HG02798 (cell line): ENCODE results near the gene ZFAND4.
"Not testable (repeated sequence)": the region's sequence is repeated elsewhere in the genome, so short reads cannot be mapped to it uniquely, and the experiment has no call there.

Experiments used
- ATAC-seq: cut with Tn5 transposase; IDR thresholded peaks from one replicate; pipeline ENCODE4 v1.9.1; 2021; ENCODE audit warnings: mild to moderate bottlenecking; ENCODE audit not compliant: unreplicated experiment, poor library complexity

ZFAND4 gene

DNA sequence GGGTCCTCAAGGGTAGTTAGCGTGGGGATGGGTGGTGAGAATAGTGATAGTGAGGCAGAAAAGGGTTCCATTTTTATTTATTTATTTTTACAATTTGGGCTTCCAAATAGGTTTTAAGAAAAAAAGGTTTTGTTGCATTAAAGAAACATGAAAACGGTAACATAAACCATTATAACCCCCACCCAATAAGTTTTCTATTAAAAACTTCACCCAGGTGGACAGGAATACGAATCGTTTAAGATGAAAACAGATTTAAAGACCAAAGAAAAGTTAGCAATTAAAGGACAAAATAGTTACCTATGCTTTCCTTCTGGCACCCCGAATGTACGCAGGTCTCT lies 78.7 kb downstream of the ZFAND4 start:
- ATAC-seq: no peak

DNA sequence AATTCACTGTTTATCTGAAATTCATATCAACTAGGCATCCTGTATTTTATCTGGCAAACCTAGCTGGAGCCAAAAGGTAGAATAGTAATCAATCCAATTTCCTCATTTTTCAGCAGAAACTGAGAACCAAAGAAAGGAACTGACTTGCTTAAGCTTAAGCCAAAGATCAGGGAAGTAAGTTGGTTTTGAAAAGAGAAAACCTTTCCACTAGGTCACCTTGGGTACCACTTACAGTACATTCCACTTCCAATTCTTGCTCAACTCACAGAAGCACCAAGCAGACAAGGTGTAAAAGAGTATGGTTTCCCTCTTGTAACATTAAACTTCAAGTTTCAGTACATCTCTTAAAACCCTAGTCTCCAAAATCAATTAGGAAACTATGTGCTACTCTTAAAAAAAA lies 79.6 kb downstream of the ZFAND4 start:
- no peak for ATAC-seq

GRCh38 chr10:45592432-45592831 lies 80.1 kb downstream of the ZFAND4 start:
- ATAC-seq: no peak

DNA sequence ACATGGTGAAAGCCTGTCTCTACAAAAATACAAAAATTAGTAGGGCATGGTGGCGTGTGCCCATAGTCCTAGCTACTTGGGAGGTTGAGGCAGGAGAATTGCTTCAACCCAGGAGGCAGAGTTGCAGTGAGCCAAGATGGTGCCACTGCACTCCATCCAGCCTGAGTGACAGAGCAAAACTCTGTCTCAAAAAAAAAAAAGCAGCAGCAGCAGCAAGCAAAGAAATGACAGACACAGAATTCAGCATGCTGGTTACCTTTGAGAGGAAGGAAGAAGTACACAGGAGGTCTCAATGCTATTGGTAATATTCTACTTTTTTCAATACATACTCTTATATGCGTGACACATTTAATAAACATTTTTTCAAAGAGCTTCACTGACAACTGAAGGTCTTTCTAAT lies 81.3 kb downstream of the ZFAND4 start:
- no peak for ATAC-seq

- ATAC-seq: no peak
Observed at GRCh38 chr10:45589868-45590267, 82.7 kb downstream of the ZFAND4 start.

GRCh38 chr10:45589009-45589408 lies 83.6 kb downstream of the ZFAND4 start:
- no peak for ATAC-seq

- ATAC-seq: no peak
Observed at GRCh38 chr10:45586028-45586824, 86.3 kb downstream of the ZFAND4 start.

- no peak for ATAC-seq
Observed at GRCh38 chr10:45585131-45585530, 87.4 kb downstream of the ZFAND4 start.

DNA sequence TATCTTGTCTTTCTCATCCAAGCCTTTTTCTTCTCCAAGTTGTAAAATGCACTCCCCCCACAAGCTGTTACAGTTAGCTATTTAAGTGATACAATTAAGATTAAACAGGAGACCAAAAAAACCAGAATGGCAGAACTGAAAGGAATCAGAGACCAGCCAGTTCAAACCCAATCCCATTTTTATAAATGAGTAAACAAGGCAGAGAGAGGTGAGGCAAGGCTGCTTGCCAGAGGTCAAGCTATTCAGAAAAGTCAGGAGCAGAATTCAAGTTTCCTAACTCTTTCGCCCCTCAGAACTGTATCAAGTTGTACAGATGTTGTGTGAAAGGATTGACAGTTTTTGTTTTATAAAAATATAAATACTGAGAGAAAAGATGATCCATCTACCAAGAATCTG lies 90.2 kb downstream of the ZFAND4 start:
- no peak for ATAC-seq

DNA sequence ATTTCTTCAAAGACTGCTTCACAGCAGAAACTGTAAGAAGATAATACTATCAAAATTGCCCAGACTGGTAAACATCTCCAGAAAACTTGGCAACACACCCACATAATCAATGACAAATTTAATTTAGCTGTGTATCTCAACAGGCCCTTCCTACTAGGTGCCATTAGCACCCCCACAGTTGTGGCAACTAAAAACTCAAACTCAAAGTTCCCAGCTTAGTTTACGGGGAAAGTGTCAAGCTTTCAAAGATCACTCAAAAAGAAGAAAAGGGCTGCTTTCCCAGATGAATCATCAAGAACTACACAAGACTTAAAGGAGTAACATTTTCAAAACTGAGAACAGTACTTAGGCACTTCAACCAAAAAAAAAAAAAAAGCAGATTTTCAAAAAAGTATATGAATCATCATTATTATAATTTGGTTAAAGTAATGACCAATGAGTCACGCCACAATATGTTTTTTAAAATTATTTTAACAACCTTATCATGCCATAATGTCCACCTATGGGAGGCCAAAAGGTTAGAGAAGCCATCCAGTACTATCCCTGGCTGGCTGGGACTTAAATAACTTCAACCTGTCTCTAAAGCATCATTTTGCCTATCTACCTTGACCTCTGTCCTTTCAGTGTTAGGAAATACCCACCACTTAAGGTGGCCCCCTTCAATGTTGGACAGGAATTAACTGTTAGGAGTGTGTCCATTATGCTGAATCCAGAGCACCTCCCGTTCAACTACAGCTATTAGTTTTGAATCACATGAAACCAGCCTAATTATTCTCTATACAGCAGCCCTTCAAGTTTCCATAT lies 90.8 kb downstream of the ZFAND4 start:
- ATAC-seq: no peak

DNA sequence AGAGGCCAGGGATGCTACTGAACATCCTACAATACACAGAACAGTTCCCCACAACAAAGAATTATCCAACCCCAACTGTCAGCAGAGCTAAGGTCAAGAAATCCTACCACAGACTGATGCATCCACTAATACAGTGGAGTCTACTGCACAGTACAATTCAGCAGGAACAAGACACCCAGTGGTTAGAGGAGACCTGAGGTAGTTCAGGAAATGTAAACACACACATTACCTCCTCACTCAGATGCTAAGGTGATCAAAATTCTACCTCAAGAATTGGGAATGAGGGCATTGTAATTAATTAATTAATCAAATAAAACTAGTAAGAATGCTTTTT lies 91.4 kb downstream of the ZFAND4 start:
- ATAC-seq: peak; percentile 33

DNA sequence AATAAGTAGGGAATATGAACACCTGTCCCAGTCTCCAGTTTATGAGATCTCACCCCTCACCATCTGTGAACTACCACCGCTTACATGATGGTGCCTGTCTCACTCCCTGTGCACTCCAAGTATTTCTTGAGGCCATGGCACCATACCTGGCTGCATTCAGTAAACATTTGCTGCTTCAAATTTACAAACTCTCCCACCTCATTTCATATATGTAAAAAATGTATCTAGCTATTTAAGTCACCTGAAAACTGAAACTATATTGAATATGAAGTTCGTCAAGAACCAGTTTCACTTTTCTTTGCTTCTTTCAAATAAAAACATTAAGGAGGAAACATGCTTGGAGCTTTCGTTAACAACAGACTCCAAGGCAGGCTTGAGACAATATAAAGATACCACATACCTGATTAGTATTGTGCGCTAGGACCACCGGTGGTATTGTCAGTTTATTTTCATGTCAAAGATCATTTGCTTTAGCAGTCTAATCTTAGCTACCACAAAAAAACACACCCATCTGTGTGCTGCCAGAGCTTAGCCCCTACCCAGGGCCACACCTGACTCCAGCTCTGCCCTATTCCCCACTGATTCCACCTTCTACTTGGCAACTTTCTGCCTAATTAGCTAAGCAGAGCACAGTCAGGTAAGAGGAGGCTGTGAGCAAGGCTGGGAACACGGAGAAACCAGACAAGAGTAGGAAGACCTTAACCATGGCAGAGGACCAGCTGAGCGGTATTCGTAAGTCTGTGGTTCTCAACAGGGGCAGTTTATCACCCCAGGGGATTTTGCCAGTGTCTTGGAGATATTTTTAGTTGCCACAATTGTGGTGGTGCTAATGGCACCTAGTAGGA lies 92.0 kb downstream of the ZFAND4 start:
- peak; percentile 63 for ATAC-seq

GRCh38 chr10:45578384-45578971 lies 94.1 kb downstream of the ZFAND4 start:
- ATAC-seq: no peak

DNA sequence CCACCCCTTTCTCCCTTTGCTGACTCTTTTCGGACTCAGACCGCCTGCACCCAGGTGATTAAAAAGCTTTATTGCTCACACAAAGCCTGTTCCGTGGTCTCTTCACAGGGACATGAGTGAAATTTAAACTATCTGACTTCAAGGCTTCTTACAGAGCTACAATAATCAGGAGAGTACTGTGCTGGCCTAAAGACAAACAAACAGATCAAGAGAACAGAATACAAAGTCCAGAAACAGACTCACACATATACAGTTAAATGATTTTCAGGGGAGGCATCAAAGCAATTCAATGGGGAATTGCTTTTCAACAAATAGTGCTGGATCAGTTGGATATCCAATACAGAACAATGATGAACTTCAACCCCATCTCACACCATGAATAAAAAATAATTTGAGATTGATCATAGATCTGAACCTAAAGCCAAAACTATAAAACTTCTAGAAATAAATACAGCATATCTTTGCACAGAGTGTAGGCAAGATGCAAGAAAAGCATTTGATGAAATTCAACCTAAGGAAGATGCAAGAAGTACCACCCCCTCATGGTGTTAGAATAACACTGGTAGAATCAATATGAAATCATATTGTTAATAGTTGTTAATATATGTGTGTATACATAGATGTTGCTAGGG lies 96.5 kb downstream of the ZFAND4 start:
- ATAC-seq: no peak

DNA sequence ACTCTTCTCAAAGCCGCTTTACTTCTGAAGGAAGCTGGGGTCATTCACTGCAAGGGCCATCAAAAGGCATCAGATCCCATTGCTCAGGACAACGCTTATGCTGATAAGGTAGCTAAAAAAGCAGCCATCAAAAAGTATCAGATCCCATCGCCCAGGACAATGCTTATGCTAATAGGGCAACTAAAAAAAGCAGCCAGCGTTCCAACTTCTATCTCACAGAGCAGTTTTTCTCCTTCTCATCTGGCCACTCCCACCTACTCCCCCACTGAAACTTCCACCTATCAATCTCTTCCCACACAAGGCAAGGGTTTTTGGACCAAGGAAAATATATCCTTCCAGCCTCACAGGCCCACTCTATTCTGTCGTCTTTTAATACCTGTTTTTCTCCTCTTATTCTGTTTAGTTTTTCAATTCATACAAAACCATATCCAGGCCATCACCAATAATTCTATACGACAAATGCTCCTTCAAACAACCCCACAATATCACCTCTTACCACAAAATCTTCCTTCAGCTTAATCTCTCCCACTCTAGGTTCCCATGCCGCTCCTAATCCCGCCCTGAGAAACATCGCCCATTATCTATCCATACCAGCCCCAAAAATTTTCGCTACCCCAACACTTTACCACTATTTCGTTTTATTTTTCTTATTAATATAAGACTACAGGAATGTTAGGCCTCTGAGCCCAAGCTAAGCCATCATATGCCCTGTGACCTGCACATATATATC lies 97.4 kb downstream of the ZFAND4 start:
- ATAC-seq: not testable (repeated sequence)

GRCh38 chr10:45569471-45569870 lies 103.1 kb downstream of the ZFAND4 start:
- ATAC-seq: no peak

GRCh38 chr10:45566415-45566814 lies 106.2 kb downstream of the ZFAND4 start:
- ATAC-seq: no peak
